ENCODE measurements around the gene PHF14.
"Not testable (repeated sequence)": the region's sequence is repeated elsewhere in the genome, so short reads cannot be mapped to it uniquely, and the experiment has no call there.

The PHF14 gene

GRCh38 chr7:10981317-10981716 is 7.6 kb downstream of the PHF14 start:
- no peak for DNase-seq

- not testable (repeated sequence) for DNase-seq
Measured at GRCh38 chr7:10990748-10991147, 17.1 kb downstream of the PHF14 start.

- not testable (repeated sequence) for DNase-seq
Measured at GRCh38 chr7:10995482-10996166, 22.0 kb downstream of the PHF14 start.

GRCh38 chr7:10998996-10999757 is 25.5 kb downstream of the PHF14 start:
- no peak for DNase-seq

GRCh38 chr7:11005202-11005601 is 31.5 kb downstream of the PHF14 start:
- DNase-seq, result no peak

GRCh38 chr7:11006291-11006690 is 32.6 kb downstream of the PHF14 start:
- DNase-seq, result no peak

GRCh38 chr7:11009631-11010030 is 36.0 kb downstream of the PHF14 start:
- no peak for DNase-seq

- no peak for DNase-seq
Measured at GRCh38 chr7:11021468-11021867, 47.8 kb downstream of the PHF14 start.

- DNase-seq, result no peak
Measured at GRCh38 chr7:11026452-11027359, 53.0 kb downstream of the PHF14 start.

- DNase-seq, result no peak
Measured at GRCh38 chr7:11035661-11036060, 62.0 kb downstream of the PHF14 start.

- DNase-seq, result no peak
Measured at GRCh38 chr7:11039974-11040373, 66.3 kb downstream of the PHF14 start.

- DNase-seq, result no peak
Measured at GRCh38 chr7:11054033-11054432, 80.4 kb downstream of the PHF14 start.

GRCh38 chr7:11060893-11061292 is 87.2 kb downstream of the PHF14 start:
- DNase-seq, result no peak

- DNase-seq, result no peak
Measured at GRCh38 chr7:11062110-11062509, 88.4 kb downstream of the PHF14 start.

- no peak for DNase-seq
Measured at GRCh38 chr7:11069591-11069990, 95.9 kb downstream of the PHF14 start.

GRCh38 chr7:11077816-11078215 is 104.1 kb downstream of the PHF14 start:
- DNase-seq, result no peak

- DNase-seq, result no peak
Measured at GRCh38 chr7:11078247-11078834, 104.7 kb downstream of the PHF14 start.

- DNase-seq, result no peak
Measured at GRCh38 chr7:11079907-11080306, 106.2 kb downstream of the PHF14 start.

- no peak for DNase-seq
Measured at GRCh38 chr7:11082121-11082520, 108.4 kb downstream of the PHF14 start.

GRCh38 chr7:11082552-11083213 is 109.0 kb downstream of the PHF14 start:
- DNase-seq, result no peak

- no peak for DNase-seq
Measured at GRCh38 chr7:11083214-11083568, 109.5 kb downstream of the PHF14 start.

- no peak for DNase-seq
Measured at GRCh38 chr7:11104578-11104977, 130.9 kb downstream of the PHF14 start.

GRCh38 chr7:11109659-11110058 is 136.0 kb downstream of the PHF14 start:
- no peak for DNase-seq

Data from CD4-positive, alpha-beta T cell treated with Interferon gamma for 1 hour (primary cell).